ENCODE measurements around the gene GALNT11.
A peak's percentile ranks its signal among the peaks of the same experiment; 100 is the strongest.

Gene GALNT11

DNA sequence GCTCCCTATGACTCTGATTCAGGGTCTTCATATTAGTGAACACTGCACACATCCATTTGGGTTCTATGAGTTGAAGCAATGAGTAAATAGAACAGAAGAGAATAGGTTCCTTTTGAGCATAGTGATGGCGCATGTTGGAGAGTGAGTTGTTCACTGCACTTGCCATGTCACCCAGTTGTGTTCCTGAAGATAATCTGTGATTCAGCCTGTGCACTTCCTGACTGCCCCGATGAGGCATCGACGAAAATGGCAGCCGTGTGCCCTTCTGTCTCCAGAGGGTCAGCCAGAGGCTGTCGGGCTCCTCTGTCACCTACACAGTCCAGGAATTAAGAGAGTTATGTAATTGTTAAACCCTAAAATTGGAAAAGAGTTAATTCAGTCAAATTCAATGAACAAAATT lies 94.7 kb downstream of the GALNT11 start:
- DNase-seq (ENCODE audit: low spot score), result no peak

DNA sequence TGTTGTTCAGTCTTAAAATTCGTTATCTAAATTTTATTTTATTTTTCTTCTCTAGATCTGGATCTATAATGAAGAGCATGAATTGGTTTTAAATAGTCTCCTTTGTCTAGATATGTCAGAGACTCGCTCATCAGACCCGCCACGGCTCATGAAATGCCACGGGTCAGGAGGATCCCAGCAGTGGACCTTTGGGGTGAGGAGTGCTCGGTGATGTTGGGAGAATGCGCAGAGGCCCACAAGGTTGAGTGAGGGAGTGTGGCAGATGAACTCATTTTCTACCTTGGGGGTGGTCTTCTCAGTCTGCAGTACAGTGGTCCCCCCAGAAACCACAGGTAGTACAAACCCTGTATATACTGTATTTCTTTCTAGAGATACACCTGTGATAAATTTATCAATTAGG lies 95.3 kb downstream of the GALNT11 start:
- no peak for DNase-seq (ENCODE audit: low spot score)

DNA sequence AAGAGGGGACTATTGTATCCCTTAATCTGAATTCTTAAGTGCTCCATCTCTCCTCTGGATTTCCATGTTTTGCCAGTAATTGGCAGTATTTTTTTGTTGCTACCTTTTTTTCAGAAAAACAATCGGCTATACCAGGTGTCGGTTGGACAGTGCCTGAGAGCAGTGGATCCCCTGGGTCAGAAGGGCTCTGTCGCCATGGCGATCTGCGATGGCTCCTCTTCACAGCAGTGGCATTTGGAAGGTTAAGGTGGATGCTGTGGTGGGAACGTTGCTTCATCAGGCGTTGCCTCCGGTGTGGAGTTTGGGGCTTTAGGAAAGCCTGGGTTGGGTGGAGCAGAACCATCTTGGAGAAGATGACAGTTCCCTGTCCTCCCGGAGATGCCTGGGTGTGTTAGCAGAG lies 96.0 kb downstream of the GALNT11 start:
- no peak for DNase-seq (ENCODE audit: low spot score)

DNA sequence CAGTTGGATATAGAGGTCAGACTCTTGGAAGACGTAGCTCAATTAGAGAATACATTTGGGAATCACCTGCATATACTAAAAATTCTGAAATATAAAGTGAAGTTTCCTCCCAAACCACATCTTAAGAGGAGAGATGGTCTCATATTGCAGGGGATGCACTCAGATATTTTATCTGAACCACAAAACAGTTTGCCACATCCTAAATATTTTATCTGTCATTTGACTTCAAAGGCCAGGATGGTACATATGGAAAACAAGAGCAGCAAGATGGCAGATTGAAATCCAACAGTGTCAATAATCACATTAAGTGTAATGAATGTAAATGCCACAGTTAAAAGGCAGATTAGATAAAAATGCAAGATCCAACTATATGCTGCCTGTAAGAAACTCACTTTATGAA lies 97.1 kb downstream of the GALNT11 start:
- no peak for DNase-seq (ENCODE audit: low spot score)

DNA sequence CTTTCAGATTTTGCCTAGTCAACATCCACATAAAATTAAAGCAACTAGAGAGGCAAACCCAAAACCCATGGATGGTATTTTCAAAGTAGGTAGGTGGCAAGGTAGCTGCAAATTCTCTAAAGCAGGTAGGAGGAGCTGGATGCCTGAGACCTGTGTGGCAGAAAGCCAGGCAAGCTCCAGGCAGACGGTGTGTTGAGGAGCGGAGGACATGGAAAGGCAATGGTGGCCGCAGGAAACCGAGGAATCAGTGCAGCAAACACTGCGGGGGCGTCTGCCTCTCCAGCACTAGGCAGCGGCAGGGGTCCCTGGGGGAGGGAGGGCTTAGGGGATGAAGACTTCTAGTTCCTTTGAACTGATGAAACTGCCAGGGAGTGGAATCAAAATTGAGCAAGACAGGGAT lies 101.3 kb downstream of the GALNT11 start:
- no peak for DNase-seq (ENCODE audit: low spot score)

DNA sequence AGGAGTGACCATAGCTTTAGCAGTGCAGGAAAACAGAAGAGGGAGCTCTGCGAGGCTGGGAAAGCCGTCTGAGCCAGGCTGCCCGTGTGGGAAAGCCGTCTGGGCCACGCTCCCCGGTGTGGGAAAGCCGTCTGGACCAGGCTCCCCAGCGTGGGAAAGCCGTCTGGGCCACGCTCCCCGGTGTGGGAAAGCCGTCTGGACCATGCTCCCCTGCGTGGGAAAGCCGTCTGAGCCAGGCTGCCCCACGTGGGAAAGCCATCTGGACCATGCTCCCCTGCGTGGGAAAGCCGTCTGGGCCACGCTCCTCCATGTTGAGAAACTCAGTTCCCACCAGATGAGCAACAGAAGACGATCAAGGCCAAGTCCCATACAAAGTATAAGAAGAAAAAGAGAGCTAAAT lies 101.8 kb downstream of the GALNT11 start:
- no peak for DNase-seq (ENCODE audit: low spot score)

DNA sequence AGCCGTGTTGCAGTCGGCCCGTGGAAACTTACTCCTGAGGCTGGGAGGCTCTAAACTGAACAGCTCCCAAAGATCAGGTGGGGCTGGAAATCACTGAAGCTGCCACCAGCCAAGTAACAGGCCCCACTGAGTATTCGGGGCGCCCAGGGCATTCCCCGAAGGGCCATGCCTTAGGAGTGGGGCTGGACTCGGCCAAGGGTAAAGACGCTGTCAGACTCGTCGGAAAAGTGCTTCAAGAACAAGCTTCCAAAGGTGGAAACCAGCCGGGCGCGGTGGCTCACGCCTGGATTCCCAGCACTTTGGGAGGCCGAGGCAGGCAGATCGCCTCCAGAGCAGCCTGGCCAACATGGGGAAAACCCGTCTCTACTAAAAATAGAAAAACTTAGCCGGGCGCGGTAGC lies 102.8 kb downstream of the GALNT11 start:
- no peak for DNase-seq (ENCODE audit: low spot score)

DNA sequence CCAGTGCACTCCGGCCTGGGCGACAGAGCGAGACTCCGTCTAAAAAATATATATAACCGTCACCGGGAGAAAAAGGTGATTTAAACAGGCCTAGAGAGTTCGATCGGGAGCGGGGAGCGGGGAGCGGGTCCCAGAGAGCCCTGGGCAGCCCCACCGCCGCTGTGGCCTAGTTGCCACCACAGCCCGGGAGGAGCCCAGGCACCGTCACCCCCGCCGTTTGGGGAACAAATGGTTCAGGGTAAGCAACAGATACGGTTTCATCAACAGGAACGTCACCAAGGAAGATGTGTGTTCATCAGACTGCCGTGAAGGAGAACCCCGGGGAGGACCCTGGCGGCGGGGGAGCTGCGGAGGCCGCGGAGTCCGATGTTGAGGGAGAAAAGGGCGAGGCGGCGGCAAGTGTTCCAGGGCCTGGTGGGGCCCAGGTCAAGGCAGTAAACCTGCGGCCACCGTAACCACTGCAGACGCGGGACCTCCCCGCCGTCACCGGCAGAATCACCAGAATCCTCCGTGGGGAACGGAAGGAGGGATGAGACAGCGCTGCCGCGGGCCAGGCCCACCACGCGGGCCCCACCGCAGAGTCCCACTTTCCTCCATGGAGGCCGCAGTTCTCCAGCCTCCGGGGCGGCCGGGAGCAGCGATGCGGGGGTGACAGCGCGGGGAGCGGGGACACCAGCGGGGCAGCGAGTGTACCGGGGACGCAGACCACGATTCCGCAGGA lies 103.4 kb downstream of the GALNT11 start:
- DNase-seq (ENCODE audit: low spot score), result no peak

DNA sequence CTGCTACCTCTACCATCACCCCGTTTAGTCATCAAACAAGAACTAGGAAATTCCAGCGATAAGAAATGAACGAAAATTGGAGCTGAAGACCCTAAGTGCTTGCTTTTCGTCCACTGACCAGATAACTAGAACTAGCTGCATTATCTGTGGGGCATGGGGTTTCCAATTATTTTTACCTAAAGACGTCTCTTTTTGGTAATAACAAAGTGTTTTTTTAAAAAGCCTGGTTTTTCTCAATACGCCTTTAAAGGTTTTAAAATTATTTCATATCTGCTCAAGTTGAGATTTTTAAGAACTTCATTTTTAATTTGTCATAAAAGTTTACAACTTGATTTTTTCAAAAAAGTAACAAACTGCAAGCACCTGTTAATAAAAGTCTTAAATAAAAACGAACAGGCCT lies 104.2 kb downstream of the GALNT11 start:
- no peak for DNase-seq (ENCODE audit: low spot score)

DNA sequence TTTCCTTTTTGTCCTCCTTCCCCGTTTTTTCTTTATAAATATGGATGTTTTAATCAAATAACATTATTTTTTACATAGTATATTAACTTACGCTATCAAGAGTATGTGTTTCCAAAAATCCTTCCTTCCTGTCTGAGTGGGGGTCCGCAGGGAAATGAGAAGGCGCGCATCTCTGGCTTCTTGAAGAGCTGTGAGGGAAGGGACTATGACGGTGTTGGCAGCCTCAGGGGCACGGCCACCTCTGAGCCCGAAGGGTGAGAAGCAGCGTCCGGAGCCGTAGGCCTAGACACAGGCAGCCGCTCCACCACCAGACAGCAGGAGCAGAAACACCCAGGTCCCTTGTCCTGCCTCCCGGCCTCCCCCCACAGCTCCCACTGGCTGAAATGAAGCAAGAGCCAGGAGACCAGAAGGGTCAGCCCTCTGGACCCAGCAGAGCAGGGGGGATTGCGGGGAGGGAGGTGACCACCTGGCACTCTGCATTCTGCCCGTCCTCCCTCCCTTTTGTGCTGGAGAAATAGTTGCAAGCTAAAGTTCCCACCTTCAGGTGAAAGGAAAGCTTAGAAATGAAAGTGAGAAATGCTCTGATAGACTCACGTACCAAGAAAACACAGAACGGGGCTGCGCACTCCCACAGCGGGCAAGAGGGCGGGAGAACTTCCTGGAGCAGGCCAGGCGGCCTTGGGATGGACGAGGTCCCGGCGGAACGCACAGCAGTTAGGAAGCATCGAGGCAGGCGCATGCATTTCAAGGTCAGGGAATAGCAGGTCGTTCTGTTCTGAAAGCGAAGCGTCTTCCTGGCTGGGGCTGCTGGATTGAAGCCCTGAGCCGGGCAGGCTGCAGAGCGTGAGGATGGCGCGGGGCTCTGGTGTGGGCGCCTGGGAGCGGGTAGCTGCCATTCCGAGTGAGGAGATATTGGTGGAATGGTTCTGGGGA lies 105.5 kb downstream of the GALNT11 start:
- no peak for DNase-seq (ENCODE audit: low spot score)

DNA sequence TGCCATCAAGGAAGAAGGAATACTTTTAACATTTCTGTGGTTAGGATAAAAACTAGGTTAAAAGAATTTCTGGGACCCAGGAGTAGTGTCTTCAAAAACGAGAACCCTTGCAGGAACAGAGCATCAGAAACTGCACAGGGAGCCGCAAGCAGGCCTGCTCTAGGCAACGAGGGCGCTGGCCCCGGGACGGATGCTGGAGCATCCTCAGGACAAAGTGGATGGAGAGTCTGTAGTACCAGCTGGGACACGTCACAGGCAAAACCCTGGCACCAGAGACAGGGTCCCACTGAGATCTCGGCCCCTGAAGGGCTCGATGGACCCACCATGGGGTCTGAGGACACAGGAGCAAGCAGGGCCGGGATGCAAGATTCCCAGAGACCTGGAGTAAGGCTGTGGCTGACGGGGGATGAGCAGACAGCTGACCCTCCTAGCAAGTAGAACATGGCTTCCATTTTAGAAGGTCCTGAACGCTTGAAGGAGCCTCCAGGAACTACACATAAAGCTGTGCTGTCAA lies 106.6 kb downstream of the GALNT11 start:
- DNase-seq (ENCODE audit: low spot score), result no peak

DNA sequence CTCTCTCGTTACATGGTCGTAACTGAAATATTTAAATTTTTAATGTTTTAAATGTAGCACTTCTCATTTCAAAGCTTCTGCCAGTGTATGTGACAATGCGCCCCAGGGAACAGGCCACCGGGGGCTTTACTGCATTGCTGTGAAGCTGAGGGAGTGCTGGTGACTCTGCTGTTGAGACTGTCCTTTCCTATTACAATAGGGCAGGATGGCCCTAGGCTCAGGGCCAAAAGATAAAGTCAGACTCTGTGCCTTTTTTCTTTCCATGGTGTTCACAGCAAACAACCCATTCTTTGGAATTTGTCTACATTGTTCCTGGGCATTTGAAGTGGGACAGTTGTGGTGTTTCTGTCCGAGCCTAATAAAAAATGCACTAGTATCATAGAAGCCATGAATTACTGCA lies 107.3 kb downstream of the GALNT11 start:
- DNase-seq (ENCODE audit: low spot score), result no peak

DNA sequence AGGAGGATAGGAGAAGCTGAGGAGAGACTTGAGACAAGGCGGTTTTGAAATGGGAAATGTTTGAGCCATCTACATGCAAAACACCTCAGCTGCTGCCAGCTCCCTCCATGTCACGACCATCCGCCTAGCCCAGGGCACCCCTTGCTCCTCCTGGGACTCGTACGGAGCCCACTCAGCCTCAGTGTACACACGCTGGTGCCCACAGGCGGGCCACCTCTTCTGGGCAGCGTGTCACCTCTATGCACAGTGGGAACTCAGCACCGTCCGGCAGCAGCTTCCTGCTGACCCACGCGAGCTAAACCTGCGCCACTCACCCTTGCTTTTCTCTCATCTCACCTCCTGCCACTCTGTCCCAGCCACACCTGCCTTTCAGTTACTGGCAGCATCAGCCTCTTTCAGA lies 108.3 kb downstream of the GALNT11 start:
- no peak for DNase-seq (ENCODE audit: low spot score)

DNA sequence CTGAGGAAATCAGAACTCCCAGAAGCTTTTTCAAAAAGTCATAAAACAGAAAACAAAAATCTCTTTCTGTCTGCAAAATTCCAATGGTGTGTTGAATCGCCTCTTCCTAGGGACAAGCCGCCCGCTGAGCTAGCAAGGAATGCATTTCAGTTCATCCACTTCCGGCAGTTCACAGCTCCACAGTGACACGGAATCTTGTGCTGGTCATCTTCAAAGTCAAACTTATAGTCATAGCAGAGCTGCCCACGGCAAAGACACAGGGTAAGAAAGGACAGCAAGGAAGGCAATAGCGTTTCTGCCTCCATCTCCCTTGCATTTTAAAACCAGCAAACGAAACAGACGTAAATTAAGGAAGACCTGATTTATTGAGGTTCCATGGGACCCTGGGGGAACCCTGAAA lies 111.2 kb downstream of the GALNT11 start:
- DNase-seq (ENCODE audit: low spot score), result peak; percentile 82

DNA sequence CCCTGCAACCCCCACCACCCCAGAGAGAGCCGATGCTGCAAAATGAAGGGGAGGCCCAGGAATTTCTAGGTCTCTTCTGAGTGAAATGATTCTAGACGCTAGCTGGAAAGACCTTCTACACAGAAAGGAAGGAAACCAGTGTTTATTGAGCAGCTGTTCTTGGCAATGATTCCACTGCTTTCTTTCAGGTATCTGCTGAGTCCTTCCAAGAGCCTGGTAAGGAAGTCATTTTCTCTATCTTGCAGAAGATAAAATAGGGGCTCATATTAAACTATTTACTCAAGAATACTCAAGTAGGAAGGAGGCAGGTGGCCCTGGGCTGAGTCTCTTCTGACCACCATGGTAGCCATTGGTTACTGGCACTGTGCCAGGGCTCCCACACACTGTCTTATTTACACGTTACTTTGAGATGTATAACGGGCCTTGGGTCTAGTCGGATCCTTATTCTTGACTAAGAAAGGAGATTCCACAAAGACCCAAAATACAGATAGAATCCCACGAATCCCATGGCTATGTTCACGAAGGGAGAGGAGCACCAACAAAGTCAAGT lies 112.1 kb downstream of the GALNT11 start:
- no peak for DNase-seq (ENCODE audit: low spot score)

DNA sequence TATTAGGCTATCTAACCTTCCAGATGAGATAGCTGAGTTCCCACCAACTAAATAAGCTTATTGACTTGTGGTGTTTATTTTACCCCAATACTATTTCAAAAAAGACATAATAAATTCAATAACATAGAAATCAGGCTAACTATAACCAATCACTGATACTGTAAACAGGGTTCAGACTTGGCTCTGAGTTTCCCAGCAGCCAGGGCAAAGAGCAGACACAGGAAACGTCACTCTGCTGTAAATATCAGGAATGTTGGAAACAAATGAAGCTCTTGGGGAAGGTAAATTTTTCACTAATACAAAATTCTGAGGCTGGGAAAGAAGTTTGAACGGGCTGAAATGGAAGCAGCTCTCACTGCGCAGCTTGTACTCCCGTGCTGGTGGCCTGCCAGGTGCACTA lies 114.6 kb downstream of the GALNT11 start:
- DNase-seq (ENCODE audit: low spot score), result no peak

DNA sequence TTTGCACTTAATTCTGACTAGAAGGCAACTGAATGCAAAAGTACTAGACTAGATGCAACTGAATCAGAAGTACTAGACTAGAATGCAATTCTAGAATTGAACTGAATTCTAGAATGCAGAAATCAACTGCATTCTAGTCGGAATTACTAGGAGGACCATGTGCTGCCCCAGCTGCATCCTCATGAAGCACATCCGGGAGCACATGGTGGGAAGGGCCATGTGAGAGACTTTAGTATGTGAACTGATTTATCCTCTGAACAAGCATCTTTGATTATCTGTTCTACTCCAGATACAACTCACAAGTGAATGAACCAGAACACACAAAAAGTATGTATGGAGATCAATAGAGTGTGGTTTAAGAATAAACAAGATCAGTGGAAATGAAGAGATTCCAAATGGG lies 115.1 kb downstream of the GALNT11 start:
- no peak for DNase-seq (ENCODE audit: low spot score)

DNA sequence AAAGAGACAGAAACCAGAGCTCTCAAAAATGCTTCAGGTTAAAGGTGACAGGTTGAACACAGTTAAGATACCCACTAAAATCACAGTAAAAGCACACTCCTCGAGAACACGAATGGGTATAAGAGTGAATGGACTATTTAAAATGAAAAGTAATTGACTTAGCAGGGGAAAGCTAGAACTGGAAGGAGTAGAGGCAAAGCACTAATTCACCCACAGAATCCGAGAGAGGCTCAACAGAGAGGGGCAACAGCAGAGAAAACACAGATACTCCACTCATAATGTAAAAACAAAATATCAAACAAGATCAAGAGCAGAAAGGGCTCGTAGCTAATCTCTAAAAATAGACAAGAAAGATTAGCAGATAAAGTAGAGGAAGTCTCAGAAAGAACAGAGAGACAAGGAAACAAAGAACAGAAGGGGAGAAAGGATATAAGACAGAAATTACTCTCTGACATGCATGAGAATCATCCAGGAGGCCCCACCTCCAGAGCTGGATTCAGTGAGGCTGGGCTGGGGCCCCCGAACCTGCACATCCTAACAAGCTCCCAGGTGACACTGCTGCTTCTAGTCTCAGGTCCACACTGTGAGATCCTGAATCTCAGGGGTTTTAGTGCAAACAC lies 117.6 kb downstream of the GALNT11 start:
- no peak for DNase-seq (ENCODE audit: low spot score)

DNA sequence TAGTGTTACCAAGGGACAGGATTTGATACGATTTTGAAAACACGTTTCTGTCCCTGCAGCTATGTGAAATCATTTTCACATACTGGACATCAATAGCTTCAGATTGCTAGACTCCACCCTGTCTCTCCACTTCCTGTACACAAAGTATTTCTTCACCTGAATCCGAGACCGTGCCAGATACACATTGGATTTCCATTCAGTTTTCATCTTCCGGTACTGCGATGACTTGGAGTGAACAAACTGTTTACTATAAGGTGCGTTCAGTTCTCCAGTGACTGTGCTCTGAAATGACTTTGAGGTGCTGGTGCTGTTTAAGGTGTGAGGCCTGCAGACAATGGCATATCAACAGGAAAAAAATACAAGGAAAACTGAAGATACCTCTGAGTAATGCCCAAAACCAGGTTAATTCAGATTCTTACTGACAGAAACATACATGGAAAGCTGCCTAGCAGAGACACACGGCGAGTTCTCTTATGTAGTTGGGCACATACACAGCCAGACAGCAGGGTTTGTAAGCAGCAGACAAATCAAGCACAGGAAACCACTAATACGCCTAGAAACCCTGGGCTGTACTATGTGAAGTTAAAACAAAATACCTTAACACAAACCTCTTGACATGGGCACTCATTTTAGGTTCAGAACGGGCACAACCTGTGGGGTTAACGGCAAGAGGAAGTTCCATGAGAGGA lies 119.2 kb downstream of the GALNT11 start:
- DNase-seq (ENCODE audit: low spot score), result no peak

DNA sequence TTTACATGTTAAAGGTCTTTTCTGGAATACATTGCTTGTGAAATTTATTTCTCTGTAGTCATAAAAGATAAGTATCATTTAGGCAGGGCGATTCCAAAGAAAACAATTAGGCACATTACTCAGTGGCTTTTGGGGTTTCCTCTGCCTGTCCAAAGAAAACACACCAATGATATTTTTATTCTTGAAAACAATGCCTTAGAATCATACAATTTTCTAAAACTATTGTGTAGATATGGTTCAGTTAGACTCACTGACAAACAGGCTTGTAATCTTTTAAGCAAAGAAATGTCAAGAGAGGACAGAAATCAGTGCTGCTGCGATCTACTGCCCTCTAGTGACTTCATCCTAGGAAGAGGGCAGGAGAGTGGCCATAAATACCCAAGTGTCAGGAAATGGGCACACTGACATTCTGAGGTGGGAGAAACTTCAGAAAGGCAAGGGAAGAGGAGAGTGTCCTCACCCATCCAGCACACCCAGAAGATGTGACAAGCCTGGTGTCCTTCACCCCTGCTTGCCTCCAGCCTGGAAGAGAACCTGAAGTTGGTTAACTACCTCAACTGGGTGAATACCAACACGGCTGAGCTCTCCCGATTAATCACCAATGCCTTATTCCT lies 120.5 kb downstream of the GALNT11 start:
- DNase-seq (ENCODE audit: low spot score), result peak; percentile 34

DNA sequence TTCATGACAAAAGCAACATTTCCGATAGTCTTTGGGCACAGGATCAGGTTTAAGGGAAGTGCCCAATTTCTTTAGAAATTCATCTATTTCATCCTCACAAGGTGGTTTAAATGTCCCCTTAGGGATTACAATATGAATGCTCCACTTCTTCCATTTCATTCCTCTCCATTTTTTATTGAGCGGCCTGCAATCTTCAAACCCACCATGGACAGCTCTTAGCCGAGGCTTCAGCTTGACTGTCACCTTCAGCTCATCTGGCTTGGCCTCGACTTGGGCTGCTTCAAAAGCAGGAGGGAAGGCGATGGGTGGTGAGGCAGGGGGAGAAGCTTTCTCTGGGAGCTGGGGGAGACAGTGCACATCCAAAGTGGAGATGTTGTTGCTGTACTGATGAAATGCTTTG lies 123.2 kb downstream of the GALNT11 start:
- DNase-seq (ENCODE audit: low spot score), result no peak

Data from hepatic stellate cell (primary cell).